Ishikawa (cell line): ENCODE results near the gene BARHL2.

Experiments used
- CEBPB ChIP-seq: IDR thresholded peaks from 2 replicates; pipeline ENCODE4 v1.6.1; 2012
- CREB1 ChIP-seq: IDR thresholded peaks from 2 replicates; pipeline ENCODE4 v1.6.1; 2012; ENCODE audit warnings: low read depth
- EGR1 ChIP-seq: IDR thresholded peaks from 2 replicates; pipeline ENCODE4 v1.6.1; 2012
- EP300 ChIP-seq: IDR thresholded peaks from 2 replicates; pipeline ENCODE4 v1.6.1; 2012; ENCODE audit warnings: borderline replicate concordance
- FOXM1 ChIP-seq: IDR thresholded peaks from 2 replicates; pipeline ENCODE4 v1.6.1; 2012; ENCODE audit warnings: low read depth, borderline replicate concordance
- MAX ChIP-seq: IDR thresholded peaks from 2 replicates; pipeline ENCODE4 v1.6.1; 2012
- NFIC ChIP-seq: IDR thresholded peaks from 2 replicates; pipeline ENCODE4 v1.6.1; 2012
- RAD21 ChIP-seq: IDR thresholded peaks from 2 replicates; pipeline ENCODE4 v1.6.1; 2012; ENCODE audit warnings: low read depth
- REST ChIP-seq: IDR thresholded peaks from 2 replicates; pipeline ENCODE4 v1.6.1; 2012; ENCODE audit warnings: low read depth, mild to moderate bottlenecking
- TAF1 ChIP-seq: IDR thresholded peaks from 2 replicates; pipeline ENCODE4 v1.6.1; 2012; ENCODE audit warnings: low read depth, mild to moderate bottlenecking
- TCF12 ChIP-seq: IDR thresholded peaks from 2 replicates; pipeline ENCODE4 v1.6.1; 2012; ENCODE audit warnings: low read depth
- TEAD4 ChIP-seq: IDR thresholded peaks from 2 replicates; pipeline ENCODE4 v1.6.1; 2012
- USF1 ChIP-seq: IDR thresholded peaks from 2 replicates; pipeline ENCODE4 v1.6.1; 2012
- YY1 ChIP-seq: IDR thresholded peaks from 2 replicates; pipeline ENCODE4 v1.6.1; 2012; ENCODE audit warnings: low read depth
- ZBTB7A ChIP-seq: IDR thresholded peaks from 2 replicates; pipeline ENCODE4 v1.6.1; 2012; ENCODE audit warnings: low read depth

BARHL2 gene

GRCh38 chr1:90716552-90717355, at the start of gene BARHL2:
BARHL2 (minus strand) TSS chr1:90717302; CDS start chr1:90717195, 107 bp downstream.
- no peak for TF ChIP-seq MAX
- TF ChIP-seq NFIC, result no peak
- no peak for TF ChIP-seq EP300
- TF ChIP-seq CREB1, result no peak
- no peak for TF ChIP-seq REST
- TF ChIP-seq CEBPB, result no peak
- no peak for TF ChIP-seq ZBTB7A
- no peak for TF ChIP-seq EGR1
- TF ChIP-seq TAF1, result no peak
- no peak for TF ChIP-seq TEAD4
- no peak for TF ChIP-seq YY1

- TF ChIP-seq RAD21 (no peak), EP300 (no peak), MAX (no peak), NFIC (no peak), USF1 (no peak), EGR1 (no peak), REST (no peak), ZBTB7A (no peak), TAF1 (no peak), FOXM1 (no peak), TCF12 (no peak), CEBPB (no peak), CREB1 (no peak), TEAD4 (no peak), YY1 (no peak)
Measured at GRCh38 chr1:90763930-90764329, 46.8 kb upstream of the BARHL2 start.

- TF ChIP-seq REST (no peak), MAX (no peak), TAF1 (no peak), USF1 (no peak), EGR1 (no peak), TEAD4 (no peak), TCF12 (no peak), CEBPB (no peak), CREB1 (no peak), EP300 (no peak), ZBTB7A (no peak), RAD21 (no peak), YY1 (no peak)
Measured at GRCh38 chr1:90763506-90763905, 46.4 kb upstream of the BARHL2 start.

GRCh38 chr1:90761781-90762589, 44.9 kb upstream of the BARHL2 start:
- peak; percentile 65 for TF ChIP-seq TEAD4
- no peak for TF ChIP-seq ZBTB7A
- no peak for TF ChIP-seq TAF1
- no peak; the same call in 1 of the 2 replicates for TF ChIP-seq USF1
- peak; percentile 83 for TF ChIP-seq EP300
- TF ChIP-seq CREB1, result no peak
- no peak for TF ChIP-seq EGR1
- TF ChIP-seq RAD21, result no peak; the same call in 1 of the 2 replicates
- TF ChIP-seq YY1, result peak; percentile 58
- TF ChIP-seq FOXM1, result peak; percentile 47; the same call in 1 of the 2 replicates
- TF ChIP-seq MAX, result peak; percentile 67
- no peak for TF ChIP-seq REST
- peak; percentile 93 for TF ChIP-seq TCF12
- peak; percentile 94 for TF ChIP-seq NFIC
- 0 out of 2 replicates have a peak, but pooled peaks have one; percentile 1 for TF ChIP-seq CEBPB
